Tibial nerve (tissue), 4 donors: Measurements from ENCODE around the gene ZNF264.

Experiments used
- CTCF ChIP-seq, 5 experiments: fragments of 200-600 bp in 3 of 5; fragments of 450-650 bp in 2 of 5; sonication (generic) in 3 of 5; IDR thresholded peaks; one replicate each; pipeline ENCODE4 v1.5.1; 2016 to 2019; ENCODE audit warnings: antibody characterized with exemption in 5 of 5, mild to moderate bottlenecking in 3 of 5, moderate library complexity in 2 of 5
- EP300 ChIP-seq, 2 donors: sonication (generic); formaldehyde crosslinking; IDR thresholded peaks; one replicate each; pipeline ENCODE4 v1.6.1; 2017; ENCODE audit warnings: antibody characterized with exemption in 2 of 2, mild to moderate bottlenecking in 1 of 2
- POLR2A ChIP-seq, 2 donors: fragments of 450-650 bp; IDR thresholded peaks; one replicate each; pipeline ENCODE4 v1.6.1; 2017; ENCODE audit warnings: antibody characterized with exemption in 2 of 2, mild to moderate bottlenecking in 2 of 2, moderate library complexity in 2 of 2

- TF ChIP-seq POLR2A (IDR thresholded peaks at IDR 0.05) (no peak), EP300 (IDR thresholded peaks at IDR 0.05) (no peak), CTCF (IDR thresholded peaks at IDR 0.05) (no peak)
Measured at GRCh38 chr19:57227502-57227901, 36.2 kb downstream of the ZNF264 start.
